Osteoblast (primary cell): ENCODE data around the gene NT5DC3. TPM values are rescaled to one million over a fixed set of nuclear protein-coding genes. Genes with fewer than 3 reads are reported as not detected.

Source experiments
- DNase-seq: peaks from one replicate; pipeline ENCODE4 v3.0.0; 2011; ENCODE audit warnings: low spot score, mixed read lengths; ENCODE audit not compliant: insufficient read length; ENCODE audit errors: missing footprints
- H2AFZ ChIP-seq: 2 replicates; pipeline ENCODE4 v1.6.0; 2011; ENCODE audit warnings: mild to moderate bottlenecking, low read length
- H3K27ac ChIP-seq: 2 replicates; pipeline ENCODE4 v1.5.1; 2011; ENCODE audit warnings: mild to moderate bottlenecking, low read depth, low read length, moderate library complexity
- H3K27me3 ChIP-seq: 2 replicates; pipeline ENCODE4 v1.6.0; 2012; ENCODE audit warnings: mild to moderate bottlenecking, control low read depth, inconsistent platforms, low read length, moderate library complexity; ENCODE audit not compliant: insufficient read depth
- H3K36me3 ChIP-seq: 2 replicates; pipeline ENCODE4 v1.5.1; 2011; ENCODE audit warnings: mild to moderate bottlenecking, low read length, control low read depth, moderate library complexity; ENCODE audit not compliant: insufficient read depth
- H3K4me1 ChIP-seq: 2 replicates; pipeline ENCODE4 v1.5.1; 2011; ENCODE audit warnings: mild to moderate bottlenecking, low read length, control low read depth, moderate library complexity; ENCODE audit not compliant: insufficient read depth
- H3K4me2 ChIP-seq: 2 replicates; pipeline ENCODE4 v1.6.0; 2011; ENCODE audit warnings: mild to moderate bottlenecking, low read length; ENCODE audit not compliant: insufficient read depth
- H3K4me3 ChIP-seq: fragments of 200-600 bp; sonication (generic); 3 replicates; pipeline ENCODE4 v1.5.1; 2012; ENCODE audit warnings: mild to moderate bottlenecking, low read length, inconsistent platforms; ENCODE audit not compliant: insufficient read depth
- H3K79me2 ChIP-seq: 2 replicates; pipeline ENCODE4 v1.6.0; 2012; ENCODE audit warnings: mild to moderate bottlenecking, low read length, control low read depth, inconsistent platforms; ENCODE audit not compliant: insufficient read depth
- H3K9me3 ChIP-seq: 2 replicates; pipeline ENCODE4 v1.5.1; 2011; ENCODE audit warnings: low read depth, low read length, control low read depth
- H4K20me1 ChIP-seq: 2 replicates; pipeline ENCODE4 v1.6.0; 2012; ENCODE audit warnings: mild to moderate bottlenecking, low read length, control low read depth; ENCODE audit not compliant: insufficient read depth
- CTCF ChIP-seq: IDR thresholded peaks from 2 replicates; pipeline ENCODE4 v1.5.1; 2011; ENCODE audit warnings: mild to moderate bottlenecking, low read depth, low read length, moderate library complexity; ENCODE audit errors: extremely low read depth
- total RNA-seq: library from RNA; depleted of rRNA; stranded (reverse); fragments of >200 nt; gene quantifications from 2 replicates; pipeline ENCODE4 v1.2.3, GENCODE V29; 2012

The NT5DC3 gene
- total RNA-seq, 1 donor, result 10.1 TPM

GRCh38 chr12:103834942-103835341, 6.1 kb downstream of the NT5DC3 start:
- no peaks in the 10 kb centered on the region for H3K27me3 ChIP-seq
- H3K27ac ChIP-seq, result no peak overlapping the region
- H3K36me3 ChIP-seq, result no peaks in the 10 kb centered on the region
- peaks cover 18% of the 10 kb centered on the region for H4K20me1 ChIP-seq
- no peak for DNase-seq
- TF ChIP-seq CTCF, result no peak
- H3K4me1 ChIP-seq, result peaks cover 25% of the 10 kb centered on the region
- H2AFZ ChIP-seq, result no peak overlapping the region
- no peak overlapping the region for H3K4me2 ChIP-seq
- no peaks in the 10 kb centered on the region for H3K9me3 ChIP-seq
- H3K4me3 ChIP-seq, result no peak overlapping the region
- H3K79me2 ChIP-seq, result peaks cover 85% of the 10 kb centered on the region

- Histone ChIP-seq H2AFZ (no peak overlapping the region), H3K4me2 (peak overlapping the region; percentile 26), H4K20me1 (peaks cover 14% of the 10 kb centered on the region), H3K36me3 (no peaks in the 10 kb centered on the region), H3K27me3 (no peaks in the 10 kb centered on the region), H3K79me2 (peaks cover 84% of the 10 kb centered on the region), H3K4me3 (no peak overlapping the region), H3K27ac (no peak overlapping the region), H3K4me1 (peaks cover 18% of the 10 kb centered on the region), H3K9me3 (no peaks in the 10 kb centered on the region)
- TF ChIP-seq CTCF, result no peak
- DNase-seq, result no peak
Observed at GRCh38 chr12:103833891-103834290, 7.1 kb downstream of the NT5DC3 start.

GRCh38 chr12:103833095-103833775, 7.8 kb downstream of the NT5DC3 start:
- Histone ChIP-seq H3K4me3 (no peak overlapping the region), H3K9me3 (no peaks in the 10 kb centered on the region), H3K79me2 (peaks cover 82% of the 10 kb centered on the region), H3K27me3 (no peaks in the 10 kb centered on the region), H3K36me3 (no peaks in the 10 kb centered on the region), H4K20me1 (peaks cover 10% of the 10 kb centered on the region), H3K4me1 (peaks cover 18% of the 10 kb centered on the region), H3K27ac (peak overlapping the region; percentile 5), H2AFZ (no peak overlapping the region), H3K4me2 (peak overlapping the region; percentile 10)
- TF ChIP-seq CTCF, result no peak
- DNase-seq, result peak; percentile 91

- Histone ChIP-seq H2AFZ (no peak overlapping the region), H3K27me3 (no peaks in the 10 kb centered on the region), H3K4me1 (peaks cover 18% of the 10 kb centered on the region), H3K79me2 (peaks cover 82% of the 10 kb centered on the region), H3K4me2 (peak overlapping the region; percentile 10), H3K9me3 (no peaks in the 10 kb centered on the region), H3K4me3 (no peak overlapping the region), H4K20me1 (peaks cover 6% of the 10 kb centered on the region), H3K27ac (peak overlapping the region; percentile 5), H3K36me3 (no peaks in the 10 kb centered on the region)
- no peak for TF ChIP-seq CTCF
- no peak for DNase-seq
Observed at GRCh38 chr12:103832048-103832997, 8.7 kb downstream of the NT5DC3 start.
